GM12878 (cell line): ENCODE measurements around the gene EHD2. TPM values are rescaled to one million over a fixed set of nuclear protein-coding genes. Genes with fewer than 3 reads are reported as not detected.
"Not testable (repeated sequence)": the region's sequence is repeated elsewhere in the genome, so short reads cannot be mapped to it uniquely, and the experiment has no call there.

Source experiments
- ATAC-seq: fragments of 200-7000 bp; cut with Tn5 transposase; 3 replicates; pipeline ENCODE4 v1.9.1; 2020; ENCODE audit warnings: mild to moderate bottlenecking, moderate library complexity
- BruUV-seq: library from RNA; stranded (reverse); fragments of 400-500 nt; replicated peaks from 2 replicates; lab custom pipeline; 2021; lab: Mats Ljungman, UMichigan
- CTCF ChIA-PET: fragments of 300-600 bp; sonication (Branson Sonifier 250); formaldehyde crosslinking; extraction: SDS; loops from one replicate; lab custom pipeline; 2021; ENCODE audit warnings: inconsistent platforms; lab: Yijun Ruan, JAX
- POLR2A ChIA-PET: fragments of 350-600 bp; formaldehyde crosslinking; extraction: SDS; loops from one replicate; lab custom pipeline; 2021; ENCODE audit warnings: inconsistent platforms; lab: Charles Lee
- RAD21 ChIA-PET: fragments of 300-600 bp; sonication (Branson Sonifier 250); formaldehyde crosslinking; loops from one replicate; lab custom pipeline; 2023; ENCODE audit warnings: antibody characterized with exemption; ENCODE audit not compliant: unreplicated experiment; lab: Charles Lee
- SMC1A ChIA-PET: fragments of 300-600 bp; sonication (Branson Sonifier 250); formaldehyde crosslinking; loops from one replicate; lab custom pipeline; 2023; ENCODE audit not compliant: unreplicated experiment, uncharacterized antibody; lab: Charles Lee
- DNase-seq: peaks from one replicate; pipeline ENCODE4 v3.0.0-alpha.2; 2011; ENCODE audit warnings: low read depth, low spot score
- FAIRE-seq: peaks from 3 replicates; lab custom pipeline; 2011; peaks lifted over from hg19 to GRCh38; lab: Jason Lieb, UNC
- H2AFZ ChIP-seq: 2 replicates; pipeline ENCODE4 v1.6.0; 2011; ENCODE audit warnings: low read depth, low read length, control low read depth; ENCODE audit not compliant: control insufficient read depth
- H3K27ac ChIP-seq: 2 replicates; pipeline ENCODE4 v1.5.1; 2011; ENCODE audit warnings: control low read depth; ENCODE audit not compliant: control insufficient read depth, insufficient read depth
- H3K27me3 ChIP-seq, 2 experiments: replicated peaks in 1 of 2; 2 replicates each; pipeline versions ENCODE4 v1.6.0 to v1.6.1; 2011; ENCODE audit warnings: low read length in 1 of 2; ENCODE audit not compliant: control insufficient read depth in 2 of 2, insufficient read depth in 2 of 2
- H3K36me3 ChIP-seq, 2 experiments: 2 replicates each; pipeline ENCODE4 v1.5.1; 2011; ENCODE audit warnings: low read length in 1 of 2; ENCODE audit not compliant: control insufficient read depth in 2 of 2, insufficient read depth in 2 of 2
- H3K4me1 ChIP-seq: 2 replicates; pipeline ENCODE4 v1.6.1; 2011; ENCODE audit warnings: mild to moderate bottlenecking, low read length, moderate library complexity, mixed read lengths; ENCODE audit not compliant: control insufficient read depth, insufficient read depth
- H3K4me2 ChIP-seq: 2 replicates; pipeline ENCODE4 v1.6.0; 2011; ENCODE audit warnings: control low read depth; ENCODE audit not compliant: control insufficient read depth, insufficient read depth
- H3K4me3 ChIP-seq: fragments of 200-600 bp; sonication (generic); 2 replicates; pipeline ENCODE4 v1.5.1; 2016
- H3K79me2 ChIP-seq: 2 replicates; pipeline ENCODE4 v1.6.0; 2011; ENCODE audit warnings: low read length; ENCODE audit not compliant: control insufficient read depth, insufficient read depth
- H3K9ac ChIP-seq: 2 replicates; pipeline ENCODE4 v1.8.0; 2011; ENCODE audit warnings: low read length, control low read depth, mixed read lengths; ENCODE audit not compliant: control insufficient read depth, insufficient read depth
- H3K9me3 ChIP-seq: replicated peaks from 3 replicates; pipeline ENCODE4 v1.5.1; 2011; ENCODE audit warnings: mild to moderate bottlenecking, low read length; ENCODE audit not compliant: control insufficient read depth, insufficient read depth
- H4K20me1 ChIP-seq: 2 replicates; pipeline ENCODE4 v1.6.0; 2011; ENCODE audit not compliant: control insufficient read depth, insufficient read depth
- ASH2L ChIP-seq: fragments of 300-600, 200-600 bp; sonication (generic); IDR thresholded peaks from 2 replicates; pipeline ENCODE4 v1.6.1; 2017; ENCODE audit warnings: low read depth, mild to moderate bottlenecking, borderline replicate concordance
- BHLHE40 ChIP-seq, 2 experiments: fragments of 450-650 bp in 1 of 2; IDR thresholded peaks; 2 replicates each; pipeline ENCODE4 v1.6.1; 2011 to 2017; ENCODE audit warnings: low read depth in 2 of 2, borderline replicate concordance in 1 of 2, improper control_type of control experiment in 1 of 2, low read length in 1 of 2, mild to moderate bottlenecking in 1 of 2
- NR2F1 ChIP-seq: fragments of 450-650 bp; conservative IDR thresholded peaks from 2 replicates; pipeline ENCODE4 v1.6.1; 2017; ENCODE audit warnings: mild to moderate bottlenecking
- PBX3 ChIP-seq: IDR thresholded peaks from 2 replicates; pipeline ENCODE4 v1.6.1; 2011; ENCODE audit warnings: mild to moderate bottlenecking, low read depth, low read length, moderate library complexity; ENCODE audit not compliant: insufficient replicate concordance
- WRNIP1 ChIP-seq: IDR thresholded peaks from 2 replicates; pipeline ENCODE4 v1.6.1; 2011; ENCODE audit warnings: low read depth, low read length, improper control_type of control experiment, borderline replicate concordance
- WGBS: methylation state at CpG from one replicate; pipeline ENCODE4 v1.1.6; 2016; ENCODE audit warnings: low lambda C conversion rate; ENCODE audit not compliant: insufficient replicate concordance, insufficient coverage; ENCODE audit errors: missing lambda C conversion rate; 5-methylcytosine and 5-hydroxymethylcytosine counted together
- in situ Hi-C: fragments of 300-500 bp; cut with MboI; formaldehyde crosslinking; loops from 9 replicates; pipeline ENCODE4 v1.14.3; 2018; ENCODE audit warnings: mixed read lengths
- intact Hi-C: fragments of 100-400 bp; cut with micrococcal nuclease; formaldehyde crosslinking; loops from one replicate; pipeline ENCODE4 v1.14.2; 2022; ENCODE audit not compliant: unreplicated experiment
- polyA plus RNA-seq, 11 experiments: library from polyadenylated mRNA; depleted of rRNA in 4 of 11; unstranded in 6 of 11; stranded (reverse) in 5 of 11; fragments of >200 nt; fragmentation: Nextera tagmentation in 4 of 11; fragmentation: Illumina TruSeq in 1 of 11; extraction: Ambion mirVana in 4 of 11; extraction: Trizol in 1 of 11; gene quantifications; 1 replicate in 1 of 11; 2 replicates in 10 of 11; pipeline versions ENCODE4 v1.2.1 to v1.2.3, GENCODE V29; 2011 to 2016; ENCODE audit warnings: inconsistent platforms in 2 of 11, missing spikeins in 2 of 11, low read depth in 1 of 11
- total RNA-seq, 4 experiments: library from RNA; depleted of rRNA in 3 of 4; stranded (reverse); fragments of >200 nt in 3 of 4; fragmentation: Illumina TruSeq in 1 of 4; extraction: Trizol in 1 of 4; gene quantifications; 2 replicates each; pipeline versions ENCODE4 v1.2.1 to v1.2.3, GENCODE V29; 2013 to 2021
- TF ChIP-seq, protein P1 (sequence below): IDR thresholded peaks from 2 replicates; pipeline ENCODE4 v1.6.1; 2012; ENCODE audit warnings: low read length, inconsistent platforms

EHD2 gene
- total and polyA plus RNA-seq, 10 of the 15 experiments (the other 5 are each of a cell fraction or from before 2014, with no cell fraction given): 0.12 to 0.24 (median 0.23) TPM; not detected in 7

DNA sequence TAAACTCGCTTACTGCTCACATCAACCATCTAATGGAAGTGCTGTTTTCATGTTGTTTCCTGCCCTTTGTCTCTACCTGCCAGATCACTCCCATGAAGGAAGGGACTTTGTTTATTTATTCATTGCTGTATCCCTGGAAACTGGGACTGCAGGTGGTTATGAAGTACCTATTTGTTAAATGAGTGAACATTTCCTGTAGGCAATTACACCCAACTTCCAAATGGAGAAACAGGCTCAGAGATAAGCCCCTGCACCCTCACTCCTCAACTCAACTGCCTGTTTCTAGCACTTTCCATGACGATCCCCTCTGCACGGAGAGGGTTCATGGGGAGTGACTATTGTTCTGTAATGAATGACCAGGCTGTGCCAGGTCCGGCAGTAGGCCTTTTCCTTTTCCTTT lies 63.3 kb downstream of the EHD2 start (continued):
- TF ChIP-seq PBX3 (no peak), NR2F1 (no peak), ASH2L (no peak), BHLHE40 (IDR thresholded peaks at IDR 0.05; ENCODE audit: borderline replicate concordance in 1 of 2, low read depth in 2 of 2, low read length in 1 of 2) (no peak), WRNIP1 (no peak)
- TF ChIP-seq, protein P1, sequence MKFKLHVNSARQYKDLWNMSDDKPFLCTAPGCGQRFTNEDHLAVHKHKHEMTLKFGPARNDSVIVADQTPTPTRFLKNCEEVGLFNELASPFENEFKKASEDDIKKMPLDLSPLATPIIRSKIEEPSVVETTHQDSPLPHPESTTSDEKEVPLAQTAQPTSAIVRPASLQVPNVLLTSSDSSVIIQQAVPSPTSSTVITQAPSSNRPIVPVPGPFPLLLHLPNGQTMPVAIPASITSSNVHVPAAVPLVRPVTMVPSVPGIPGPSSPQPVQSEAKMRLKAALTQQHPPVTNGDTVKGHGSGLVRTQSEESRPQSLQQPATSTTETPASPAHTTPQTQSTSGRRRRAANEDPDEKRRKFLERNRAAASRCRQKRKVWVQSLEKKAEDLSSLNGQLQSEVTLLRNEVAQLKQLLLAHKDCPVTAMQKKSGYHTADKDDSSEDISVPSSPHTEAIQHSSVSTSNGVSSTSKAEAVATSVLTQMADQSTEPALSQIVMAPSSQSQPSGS: no peak

DNA sequence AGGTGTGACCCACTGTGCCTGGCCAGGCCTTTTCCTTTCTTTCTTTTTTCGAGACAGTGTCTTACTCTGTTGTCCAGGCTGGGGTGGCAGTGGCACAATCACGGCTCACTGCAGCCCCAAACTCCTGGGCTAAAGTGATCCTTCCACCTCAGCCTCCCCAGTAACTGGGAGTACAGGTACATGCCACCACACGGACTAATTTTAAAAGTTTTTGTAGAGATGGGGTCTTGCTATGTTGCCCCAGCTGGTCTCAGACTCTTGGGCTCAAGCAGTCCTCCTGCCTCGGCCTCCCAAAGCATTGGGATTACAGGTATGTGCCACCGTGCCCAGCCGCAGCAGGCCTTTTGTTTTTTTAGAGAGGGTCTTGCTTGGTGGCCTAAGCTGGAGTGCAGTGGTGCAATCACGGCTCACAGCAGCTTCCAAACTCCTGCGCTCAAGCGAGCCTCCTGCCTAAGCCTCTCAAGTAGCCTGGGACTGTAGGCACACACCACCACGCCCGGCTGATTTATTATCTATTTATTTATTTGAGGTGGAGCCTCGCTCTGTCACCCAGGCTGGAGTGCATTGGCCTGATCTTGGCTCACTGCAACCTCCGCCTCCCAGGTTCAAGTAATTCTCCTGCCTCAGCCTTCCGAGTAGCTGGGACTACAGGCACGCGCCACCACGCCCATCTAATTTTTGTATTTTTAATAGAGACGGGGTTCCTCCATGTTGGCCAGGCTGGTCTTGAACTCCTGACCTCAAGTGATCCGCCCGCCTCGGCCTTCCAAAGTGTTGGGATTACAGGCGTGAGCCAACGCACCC lies 64.2 kb downstream of the EHD2 start:
- H3K9me3 ChIP-seq, H4K20me1 ChIP-seq, in situ Hi-C loops, intact Hi-C loops, H3K4me1 ChIP-seq, RAD21 ChIA-PET, H3K27me3 ChIP-seq, H2AFZ ChIP-seq, DNase-seq, H3K27ac ChIP-seq, POLR2A ChIA-PET, SMC1A ChIA-PET, H3K36me3 ChIP-seq, ATAC-seq, FAIRE-seq: not testable (repeated sequence)
- Histone ChIP-seq H3K4me2 (peak overlapping the region; percentile 91), H3K9ac (peak overlapping the region; percentile 73; the same call in 1 of the 2 replicates), H3K4me3 (peak overlapping the region; percentile 94), H3K79me2 (peaks cover 18% of the 10 kb centered on the region)
- WGBS: 79% methylated on average over 23 of the region's 23 CpGs
- TSS peak; percentile 71 for BruUV-seq
- CTCF ChIA-PET: interaction anchor here (0.6 kb wide), 1 partner anchor 493 kb away, joined by 3 read pairs; no protein-coding TSS in a partner anchor
